Heart left ventricle (tissue), 16 donors: ENCODE results near the gene BRD9. TPM values are rescaled to one million over a fixed set of nuclear protein-coding genes. Genes with fewer than 3 reads are reported as not detected.

Experiments
- ATAC-seq, 4 donors: fragments of 200-7000 bp; cut with Tn5 transposase; one replicate each; pipeline ENCODE4 v1.9.1; 2020 to 2022; ENCODE audit warnings: moderate library complexity in 4 of 4, mild to moderate bottlenecking in 3 of 4, moderate number of reproducible peaks in 1 of 4
- DNase-seq, 5 donors: peaks; one replicate each; pipeline ENCODE4 v3.0.0-alpha.2; 2020
- H3K27ac ChIP-seq, 12 donors: fragments of 200-600 bp; sonication (generic) in 4 of 12; one replicate each; pipeline versions ENCODE4 v1.5.0 to v1.8.0; 2016 to 2022; ENCODE audit warnings: mild to moderate bottlenecking in 2 of 12
- H3K27me3 ChIP-seq, 9 donors: fragments of 200-600 bp; sonication (generic) in 2 of 9; one replicate each; pipeline versions ENCODE4 v1.5.1 to v1.8.0; 2016 to 2022; ENCODE audit warnings: mild to moderate bottlenecking in 3 of 9
- H3K36me3 ChIP-seq, 9 donors: fragments of 200-600 bp; sonication (generic) in 2 of 9; one replicate each; pipeline versions ENCODE4 v1.5.0 to v1.8.0; 2018 to 2022; ENCODE audit warnings: mild to moderate bottlenecking in 2 of 9
- H3K4me1 ChIP-seq, 12 donors: fragments of 200-600 bp; sonication (generic) in 4 of 12; one replicate each; pipeline versions ENCODE4 v1.5.0 to v1.8.0; 2016 to 2022; ENCODE audit warnings: mild to moderate bottlenecking in 3 of 12
- H3K4me3 ChIP-seq, 12 donors: fragments of 200-600 bp; sonication (generic) in 4 of 12; one replicate each; pipeline versions ENCODE4 v1.5.0 to v1.8.0; 2017 to 2022; ENCODE audit warnings: mild to moderate bottlenecking in 9 of 12, moderate library complexity in 4 of 12
- H3K9me3 ChIP-seq, 12 donors: fragments of 200-600 bp; sonication (generic) in 4 of 12; one replicate each; pipeline versions ENCODE4 v1.5.0 to v1.8.0; 2016 to 2022; ENCODE audit warnings: mild to moderate bottlenecking in 1 of 12
- CTCF ChIP-seq, 12 donors: fragments of 200-600 bp; sonication (generic) in 4 of 12; IDR thresholded peaks; one replicate each; pipeline versions ENCODE4 v1.5.0 to v1.8.0; 2018 to 2022; ENCODE audit warnings: antibody characterized with exemption in 12 of 12, mild to moderate bottlenecking in 5 of 12
- POLR2A ChIP-seq, 2 donors: fragments of 450-650 bp; IDR thresholded peaks; one replicate each; pipeline ENCODE4 v1.6.1; 2017; ENCODE audit warnings: antibody characterized with exemption in 2 of 2, mild to moderate bottlenecking in 2 of 2, moderate library complexity in 2 of 2
- WGBS, 4 donors: extraction: QIAGEN DNeasy Blood & Tissue Kit in 2 of 4; methylation state at CpG; one replicate each; pipeline versions ENCODE4 v1.1.5 to v1.1.7; 2013 to 2018; 5-methylcytosine and 5-hydroxymethylcytosine counted together
- intact Hi-C, 10 donors: fragments of 100-400 bp; cut with DNase I; formaldehyde crosslinking; loops; one replicate each; pipeline versions ENCODE4 v1.11.1 to v1.14.2; 2022
- polyA plus RNA-seq, 2 donors: library from polyadenylated mRNA; stranded (reverse); fragments of 200-250 nt; gene quantifications; one replicate each; pipeline ENCODE4 v1.2.3, GENCODE V29; 2013
- total RNA-seq, 9 donors: library from RNA; depleted of rRNA in 2 of 9; stranded (reverse); fragments of >200 nt in 2 of 9; fragmentation: NEBNext Ultra II Directional in 3 of 9; extraction: Animal tissue kit (Norgen Biotek cat#: 25700) in 3 of 9; gene quantifications; one replicate each; pipeline versions ENCODE4 v1.1.0 to v1.2.4, GENCODE V29; 2016 to 2023
- donor health status: ischemic (EF 13 %, LVEDD 7.1; RV severe dilation, severe dysfunction).
- donor health status: healthy with polysubstance abuse.
- donor health status: DM: no; HTN: yes; CAD: no.
- donor health status: DM: no; HTN: no; CAD: no.
- donor health status: ischemic (EF 25% LVEDD 6.9; RV normal size, moderate dysfunction).
- donor health status: ischemic (EF 25% LVEDD 5.7; RV mildly dilated, moderate dysfunction).
- donor health status: healthy.
- donor health status: DM: yes; HTN: yes; CAD: no.
- donor health status: ischemic (EF 35%, LVEDD 5.7; RV mildly dilated, moderate dysfunction).
- donor health status: nonischemic (EF 11% LVEDD 7.7; RV severe dilation, severe dysfunction).
- donor health status: DM: yes; HTN: yes; CAD: no.
- donor health status: PGD.
- donor health status: ischemic (EF 29% LVEDD 5.4; RV normal size, mild dysfunction).
- donor health status: nonischemic (EF 23%, LVEDD 6.1; RV moderate dilation, normal function).

Gene BRD9
- total and polyA plus RNA-seq, 11 donors: 17.5 to 32.1 (median 22.5) TPM

- 90 to 94% (median 94%) methylated on average over 12 of the region's 12 CpGs for WGBS, 4 donors
- H3K9me3 ChIP-seq: no peaks in the 10 kb centered on the region
- no peak overlapping the region for H3K4me3 ChIP-seq
- intact Hi-C loops: loop anchor here in 6 of 10 donors (2.0 to 10.0 kb wide), 3 partner anchors 234 to 460 kb away; partner anchors contain the start of gene EXOC3 (in 5 of the 6)
- TF ChIP-seq CTCF (IDR thresholded peaks at IDR 0.05) (no peak), POLR2A (IDR thresholded peaks at IDR 0.05) (no peak)
- DNase-seq (no peak), ATAC-seq (no peak)
- no peak overlapping the region for H3K27ac ChIP-seq
- H3K27me3 ChIP-seq: no peaks in the 10 kb centered on the region
- peaks cover 0 to 24% (median 0%) of the 10 kb centered on the region in 9 donors for H3K36me3 ChIP-seq
- H3K4me1 ChIP-seq: peaks cover 0 to 4% (median 0%) of the 10 kb centered on the region in 12 donors
Observed at GRCh38 chr5:905139-905642, 12.6 kb upstream of the BRD9 start.

DNA sequence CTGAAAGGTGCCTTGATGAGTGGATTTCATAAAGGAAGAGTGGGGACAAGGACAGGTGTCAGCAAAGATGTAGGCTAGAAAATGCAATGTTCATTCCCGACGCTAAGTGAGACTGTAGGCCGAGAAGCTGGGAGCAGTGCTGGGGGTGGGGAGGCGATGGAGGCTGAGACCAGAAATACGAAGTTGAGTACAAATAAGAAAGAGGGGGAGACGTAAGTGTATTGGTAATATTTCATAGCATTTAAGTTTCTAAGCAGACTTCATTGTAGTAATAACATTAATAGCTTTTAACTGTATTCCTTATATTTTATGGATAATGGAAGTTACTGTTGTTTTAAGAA, 11.1 kb upstream of the BRD9 start:
- DNase-seq (no peak), ATAC-seq (no peak)
- no peaks in the 10 kb centered on the region for H3K9me3 ChIP-seq
- no peak overlapping the region for H3K27ac ChIP-seq
- 94 to 97% (median 95%) methylated on average over 6 of the region's 6 CpGs for WGBS, 4 donors
- H3K36me3 ChIP-seq: peaks cover 0 to 24% (median 0%) of the 10 kb centered on the region in 9 donors
- H3K27me3 ChIP-seq: no peaks in the 10 kb centered on the region
- peaks cover 0 to 4% (median 0%) of the 10 kb centered on the region in 12 donors for H3K4me1 ChIP-seq
- TF ChIP-seq POLR2A (IDR thresholded peaks at IDR 0.05) (no peak), CTCF (IDR thresholded peaks at IDR 0.05) (no peak)
- no peak overlapping the region for H3K4me3 ChIP-seq
- intact Hi-C loops: loop anchor here in 9 of 10 donors (2.0 to 10.0 kb wide), 5 partner anchors 231 to 459 kb away; partner anchors contain the start of gene EXOC3 (in 5 of the 9)

- no peak for ATAC-seq
- Histone ChIP-seq H3K9me3 (no peaks in the 10 kb centered on the region), H3K4me1 (peaks cover 0 to 4% (median 0%) of the 10 kb centered on the region in 12 donors), H3K27me3 (no peaks in the 10 kb centered on the region), H3K4me3 (no peak overlapping the region), H3K27ac (no peak overlapping the region), H3K36me3 (peaks cover 0 to 16% (median 0%) of the 10 kb centered on the region in 9 donors)
- intact Hi-C loops: loop anchor here in 8 of 10 donors (2.0 to 10.0 kb wide), 5 partner anchors 230 to 458 kb away; partner anchors contain the start of gene EXOC3 (in 5 of the 8)
- WGBS, 4 donors: 84 to 91% (median 88%) methylated on average over 16 of the region's 16 CpGs
- TF ChIP-seq POLR2A (IDR thresholded peaks at IDR 0.05): no peak
- TF ChIP-seq CTCF (IDR thresholded peaks at IDR 0.05): no peak
- no peak for DNase-seq
Observed at GRCh38 chr5:902129-902916, 9.7 kb upstream of the BRD9 start.

DNA sequence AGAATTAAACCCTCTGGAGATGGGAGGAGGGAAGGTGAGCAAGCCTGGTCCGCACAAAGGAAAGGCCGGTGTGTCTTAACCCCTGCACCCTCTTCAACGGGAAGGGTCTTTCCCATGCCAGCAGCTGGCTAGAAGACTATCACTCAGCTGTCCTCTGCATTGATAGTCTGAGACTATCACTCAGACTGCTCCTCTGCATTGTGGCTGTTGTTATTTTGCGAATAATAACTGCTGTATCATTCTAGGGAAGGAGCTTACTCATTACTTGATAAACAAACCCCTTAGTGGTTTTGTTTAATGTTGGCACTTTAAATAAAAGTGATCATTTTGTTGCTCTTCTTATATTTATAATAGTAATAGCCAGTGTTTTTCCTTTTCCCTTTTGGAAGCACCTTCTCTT, 8.2 kb upstream of the BRD9 start:
- Histone ChIP-seq H3K36me3 (peaks cover 0 to 12% (median 0%) of the 10 kb centered on the region in 9 donors), H3K4me3 (no peak overlapping the region), H3K9me3 (no peaks in the 10 kb centered on the region), H3K27me3 (no peaks in the 10 kb centered on the region), H3K4me1 (peaks cover 0 to 4% (median 0%) of the 10 kb centered on the region in 12 donors), H3K27ac (no peak overlapping the region)
- intact Hi-C loops: loop anchor here in 6 of 10 donors (2.0 to 10.0 kb wide), 4 partner anchors 228 to 456 kb away; partner anchors contain the start of gene EXOC3 (in 5 of the 6)
- 86 to 91% (median 89%) methylated on average over 4 of the region's 4 CpGs for WGBS, 4 donors
- no peak for ATAC-seq
- no peak for TF ChIP-seq CTCF (IDR thresholded peaks at IDR 0.05)
- no peak for TF ChIP-seq POLR2A (IDR thresholded peaks at IDR 0.05)
- no peak for DNase-seq
